A549 (cell line): ENCODE measurements around the gene KDM4B. TPM values are rescaled to one million over a fixed set of nuclear protein-coding genes. Genes with fewer than 3 reads are reported as not detected.

ENCODE experiments used
- ATAC-seq, 2 experiments: fragments of 200-7000 bp in 1 of 2; fragments of >200 bp in 1 of 2; cut with Nextera tagmentation in 1 of 2; cut with Tn5 transposase in 1 of 2; 3 replicates each; pipeline versions ENCODE4 v1.8.0 to v1.9.1; 2018 to 2020; ENCODE audit warnings: mild to moderate bottlenecking in 1 of 2, moderate library complexity in 1 of 2
- CTCF ChIA-PET: fragments of 300-600 bp; sonication (Branson Sonifier 250); formaldehyde crosslinking; extraction: SDS; loops from one replicate; lab custom pipeline; 2021; ENCODE audit warnings: antibody characterized with exemption, inconsistent platforms; lab: Yijun Ruan, JAX
- POLR2A ChIA-PET: fragments of 350-600 bp; formaldehyde crosslinking; extraction: SDS; loops from one replicate; lab custom pipeline; 2021; ENCODE audit warnings: antibody characterized with exemption, inconsistent platforms; lab: Yijun Ruan, JAX
- DNase-seq, 2 experiments: peaks; one replicate each; pipeline versions ENCODE4 v3.0.0 to v3.0.0-alpha.2; 2011 to 2016; ENCODE audit warnings: low read depth in 1 of 2, low spot score in 1 of 2
- FAIRE-seq: peaks from 2 replicates; lab custom pipeline; 2011; peaks lifted over from hg19 to GRCh38; lab: Jason Lieb, UNC
- H3K27ac ChIP-seq, 2 experiments: fragments of >200 bp; sonication (Bioruptor Twin); formaldehyde crosslinking; 3 replicates each; pipeline ENCODE4 v1.5.1; 2016 to 2017
- H3K4me1 ChIP-seq: fragments of >200 bp; sonication (Bioruptor Twin); formaldehyde crosslinking; 3 replicates; pipeline ENCODE4 v1.6.1; 2016
- H3K4me2 ChIP-seq: fragments of >200 bp; sonication (Bioruptor Twin); formaldehyde crosslinking; 3 replicates; pipeline ENCODE4 v1.6.1; 2016
- H3K4me3 ChIP-seq: fragments of >200 bp; sonication (Bioruptor Twin); formaldehyde crosslinking; 3 replicates; pipeline ENCODE4 v1.5.1; 2016
- H3K9me3 ChIP-seq: fragments of >200 bp; sonication (Bioruptor Twin); formaldehyde crosslinking; 3 replicates; pipeline ENCODE4 v1.6.1; 2016
- CTCF ChIP-seq: fragments of >200 bp; sonication (Bioruptor Twin); formaldehyde crosslinking; IDR thresholded peaks from 3 replicates; pipeline ENCODE4 v1.5.1; 2016
- ESRRA ChIP-seq: fragments of 150-350 bp; IDR thresholded peaks from 2 replicates; pipeline ENCODE4 v1.6.1; 2014; ENCODE audit warnings: mild to moderate bottlenecking, low read length, borderline replicate concordance
- FOSB ChIP-seq: fragments of 250-450 bp; sonication (Bioruptor Pico); IDR thresholded peaks from 2 replicates; pipeline ENCODE4 v1.5.0; 2020; ENCODE audit warnings: mild to moderate bottlenecking, moderate library complexity
- HEYL ChIP-seq: fragments of 250-450 bp; sonication (Bioruptor Pico); IDR thresholded peaks from 2 replicates; pipeline ENCODE4 v1.8.0; 2021; ENCODE audit warnings: mild to moderate bottlenecking, moderate library complexity
- HMGXB4 ChIP-seq: fragments of 250-450 bp; sonication (Bioruptor Pico); IDR thresholded peaks from 2 replicates; pipeline ENCODE4 v1.5.0; 2021; ENCODE audit warnings: mild to moderate bottlenecking, moderate library complexity, borderline replicate concordance
- HOXA7 ChIP-seq: fragments of 250-450 bp; sonication (Bioruptor Pico); IDR thresholded peaks from 2 replicates; pipeline ENCODE4 v1.5.0; 2020; ENCODE audit warnings: mild to moderate bottlenecking, moderate library complexity
- JUNB ChIP-seq: fragments of >200 bp; sonication (Bioruptor Twin); formaldehyde crosslinking; IDR thresholded peaks from 2 replicates; pipeline ENCODE4 v1.6.1; 2016
- MAFK ChIP-seq: fragments of 450-650 bp; IDR thresholded peaks from 2 replicates; pipeline ENCODE4 v1.6.1; 2014; ENCODE audit not compliant: partially characterized antibody
- MYC ChIP-seq: IDR thresholded peaks from 2 replicates; pipeline ENCODE4 v1.6.1; 2012; ENCODE audit warnings: mild to moderate bottlenecking, inconsistent platforms, low read length, improper control_type of control experiment, borderline replicate concordance
- NPAS2 ChIP-seq: fragments of 250-450 bp; sonication (Bioruptor Pico); IDR thresholded peaks from 2 replicates; pipeline ENCODE4 v1.8.0; 2022; ENCODE audit warnings: mild to moderate bottlenecking, moderate library complexity, borderline replicate concordance
- PBX3 ChIP-seq: IDR thresholded peaks from 2 replicates; pipeline ENCODE4 v1.6.1; 2012
- PHF8 ChIP-seq: fragments of 200-600 bp; sonication (generic); IDR thresholded peaks from 2 replicates; pipeline ENCODE4 v1.6.1; 2016; ENCODE audit warnings: low read depth, mild to moderate bottlenecking, antibody characterized with exemption, moderate library complexity, borderline replicate concordance
- RCOR1 ChIP-seq: fragments of 150-350 bp; IDR thresholded peaks from 2 replicates; pipeline ENCODE4 v1.6.1; 2014; ENCODE audit warnings: antibody characterized with exemption, low read length, low read depth
- REST ChIP-seq: fragments of 200-600 bp; sonication (generic); IDR thresholded peaks from 2 replicates; pipeline ENCODE4 v1.6.1; 2016; ENCODE audit warnings: antibody characterized with exemption, mild to moderate bottlenecking, moderate library complexity
- RNF2 ChIP-seq: fragments of 200-600 bp; sonication (generic); IDR thresholded peaks from 2 replicates; pipeline ENCODE4 v1.6.1; 2016; ENCODE audit warnings: low read depth, mild to moderate bottlenecking, antibody characterized with exemption, moderate library complexity, borderline replicate concordance
- SMC3 ChIP-seq: fragments of >200 bp; sonication (Bioruptor Twin); formaldehyde crosslinking; IDR thresholded peaks from 3 replicates; pipeline ENCODE4 v1.6.1; 2018; ENCODE audit warnings: inconsistent platforms
- ZC3H11A ChIP-seq: fragments of 450-650 bp; IDR thresholded peaks from 2 replicates; pipeline ENCODE4 v1.6.1; 2014; ENCODE audit warnings: antibody characterized with exemption, mild to moderate bottlenecking
- ZSCAN20 ChIP-seq: fragments of 250-450 bp; sonication (Bioruptor Pico); IDR thresholded peaks from 2 replicates; pipeline ENCODE4 v1.8.0; 2022; ENCODE audit warnings: mild to moderate bottlenecking, moderate library complexity
- WGBS: methylation state at CpG from one replicate; pipeline ENCODE4 v1.1.6; 2017; ENCODE audit errors: missing lambda C conversion rate; 5-methylcytosine and 5-hydroxymethylcytosine counted together
- polyA plus RNA-seq, 4 experiments: library from polyadenylated mRNA; depleted of rRNA in 3 of 4; stranded (reverse); fragments of >200 nt; fragmentation: RNase III in 1 of 4; extraction: RNeasy Plus Mini Kit Qiagen cat#74134 plus additional on column Dnase treatment in 1 of 4; gene quantifications; 2 replicates in 3 of 4; 3 replicates in 1 of 4; pipeline ENCODE4 v1.2.3, GENCODE V29; 2011 to 2017

KDM4B gene
- polyA plus RNA-seq, 2 of the 4 experiments (the other 2 are of a cell fraction) = 3.0 to 4.6 TPM

- TF ChIP-seq HMGXB4 (no peak), HEYL (no peak), HOXA7 (CRISPR knock-in tag) (no peak)
Observed at GRCh38 chr19:5090465-5091017, 121.6 kb downstream of the KDM4B start (continued).

GRCh38 chr19:5091018-5091683 is 122.2 kb downstream of the KDM4B start:
- FAIRE-seq (no peak), DNase-seq (no peak), ATAC-seq (no peak)
- Histone ChIP-seq H3K27ac (no peak overlapping the region), H3K4me3 (no peak overlapping the region), H3K9me3 (no peaks in the 10 kb centered on the region), H3K4me2 (no peak overlapping the region), H3K4me1 (no peaks in the 10 kb centered on the region)
- no peak for TF ChIP-seq ZSCAN20 (CRISPR knock-in tag)
- no peak for TF ChIP-seq NPAS2 (CRISPR knock-in tag)
- no peak for TF ChIP-seq ESRRA
- TF ChIP-seq RNF2 = no peak
- no peak for TF ChIP-seq REST
- no peak for TF ChIP-seq ZC3H11A
- no peak for TF ChIP-seq CTCF
- TF ChIP-seq MYC = no peak
- no peak for TF ChIP-seq JUNB
- no peak for TF ChIP-seq RCOR1
- TF ChIP-seq FOSB (CRISPR knock-in tag) = no peak
- TF ChIP-seq MAFK = no peak
- no peak for TF ChIP-seq SMC3
- no peak for TF ChIP-seq PBX3
- no peak for TF ChIP-seq PHF8
- ChIA-PET CTCF (no interaction called here), POLR2A (no interaction called here)
- 94% methylated on average over 14 of the region's 22 CpGs for WGBS
